Endothelial cell of umbilical vein (primary cell): ENCODE measurements around the gene ZNF497. TPM values are rescaled to one million over a fixed set of nuclear protein-coding genes. Genes with fewer than 3 reads are reported as not detected.

Source experiments
- BruUV-seq: library from RNA; stranded (reverse); fragments of 400-500 nt; replicated peaks from 2 replicates; lab custom pipeline; 2021; lab: Mats Ljungman, UMichigan
- CTCF ChIA-PET: fragments of 300-600, 350-600 bp; sonication (Branson Sonifier 250); formaldehyde crosslinking; loops from one replicate; lab custom pipeline; 2021; ENCODE audit warnings: antibody characterized with exemption, inconsistent platforms; lab: Charles Lee
- POLR2A ChIA-PET: fragments of 300-600, 350-600 bp; sonication (Branson Sonifier 250); formaldehyde crosslinking; loops from one replicate; lab custom pipeline; 2021; ENCODE audit warnings: antibody characterized with exemption, inconsistent platforms; lab: Charles Lee
- DNase-seq: peaks from one replicate; pipeline ENCODE4 v3.0.0-alpha.2; 2011; ENCODE audit warnings: low read depth, low spot score
- FAIRE-seq: peaks from 2 replicates; lab custom pipeline; 2011; peaks lifted over from hg19 to GRCh38; lab: Jason Lieb, UNC
- H2AFZ ChIP-seq: 2 replicates; pipeline ENCODE4 v1.6.0; 2012; ENCODE audit warnings: low read depth, low read length, control low read depth, inconsistent platforms
- H3K27ac ChIP-seq: 2 replicates; pipeline ENCODE4 v1.5.1; 2011; ENCODE audit warnings: low read depth, mild to moderate bottlenecking, control low read depth, low read length, moderate library complexity; ENCODE audit not compliant: insufficient read depth
- H3K27me3 ChIP-seq, 2 experiments: 2 replicates each; pipeline versions ENCODE4 v1.6.0 to v1.6.1; 2011; ENCODE audit warnings: low read length in 2 of 2, mixed read lengths in 1 of 2; ENCODE audit not compliant: control insufficient read depth in 2 of 2, insufficient read depth in 2 of 2
- H3K36me3 ChIP-seq, 2 experiments: 2 replicates in 1 of 2; 3 replicates in 1 of 2; pipeline ENCODE4 v1.5.1; 2011; ENCODE audit warnings: low read length in 2 of 2, mild to moderate bottlenecking in 1 of 2, moderate library complexity in 1 of 2; ENCODE audit not compliant: control insufficient read depth in 2 of 2, insufficient read depth in 2 of 2; ENCODE audit errors: extremely low read depth in 1 of 2
- H3K4me1 ChIP-seq: 3 replicates; pipeline ENCODE4 v1.5.1; 2011; ENCODE audit warnings: mild to moderate bottlenecking, low read length; ENCODE audit not compliant: control insufficient read depth, insufficient read depth; ENCODE audit errors: extremely low read depth
- H3K4me2 ChIP-seq: 2 replicates; pipeline ENCODE4 v1.6.1; 2011; ENCODE audit warnings: low read length, control low read depth, mixed read lengths; ENCODE audit not compliant: insufficient read depth
- H3K4me3 ChIP-seq, 3 experiments: fragments of 200-600 bp in 1 of 3; sonication (generic), shearing (Covaris generic) in 1 of 3; replicated peaks in 1 of 3; 2 replicates each; pipeline ENCODE4 v1.5.1; 2011 to 2016; ENCODE audit warnings: control low read depth in 3 of 3, low read length in 3 of 3, mild to moderate bottlenecking in 2 of 3, inconsistent platforms in 1 of 3, low read depth in 1 of 3, moderate library complexity in 1 of 3; ENCODE audit not compliant: insufficient read depth in 1 of 3
- H3K79me2 ChIP-seq: 2 replicates; pipeline ENCODE4 v1.6.0; 2012; ENCODE audit warnings: low read length, inconsistent platforms; ENCODE audit not compliant: control insufficient read depth, insufficient read depth
- H3K9ac ChIP-seq: replicated peaks from 2 replicates; pipeline ENCODE3; 2011; ENCODE audit warnings: low read length, control low read depth; ENCODE audit not compliant: insufficient read depth; ENCODE audit errors: extremely low read depth
- H3K9me1 ChIP-seq: replicated peaks from 3 replicates; pipeline ENCODE4 v1.6.0; 2011; ENCODE audit warnings: mild to moderate bottlenecking, low read length; ENCODE audit not compliant: control insufficient read depth, insufficient read depth; ENCODE audit errors: extremely low read depth
- H3K9me3 ChIP-seq: replicated peaks from 2 replicates; pipeline ENCODE4 v1.5.1; 2012; ENCODE audit warnings: low read length, inconsistent platforms; ENCODE audit not compliant: control insufficient read depth, insufficient read depth
- H4K20me1 ChIP-seq: replicated peaks from 2 replicates; pipeline ENCODE3; 2011; ENCODE audit warnings: mild to moderate bottlenecking, low read length; ENCODE audit not compliant: control insufficient read depth, insufficient read depth; ENCODE audit errors: extremely low read depth
- EZH2 ChIP-seq: IDR thresholded peaks from 2 replicates; pipeline ENCODE4 v1.6.1; 2012; ENCODE audit warnings: borderline replicate concordance, low read depth, mild to moderate bottlenecking, moderate library complexity, low read length, inconsistent platforms; ENCODE audit not compliant: severe bottlenecking
- FOS ChIP-seq: IDR thresholded peaks from 2 replicates; pipeline ENCODE4 v1.6.1; 2011; ENCODE audit warnings: mild to moderate bottlenecking, low read length, moderate library complexity, borderline replicate concordance; ENCODE audit not compliant: insufficient read depth
- GATA2 ChIP-seq: IDR thresholded peaks from 2 replicates; pipeline ENCODE4 v1.7.0; 2011; ENCODE audit warnings: low read depth, mild to moderate bottlenecking, moderate library complexity, mixed read lengths, low read length; ENCODE audit not compliant: insufficient read length, insufficient read depth
- JUN ChIP-seq: IDR thresholded peaks from 2 replicates; pipeline ENCODE4 v1.6.1; 2011; ENCODE audit warnings: borderline replicate concordance, low read depth; ENCODE audit not compliant: insufficient read length, insufficient read depth
- MYC ChIP-seq: IDR thresholded peaks from one replicate; pipeline ENCODE4 v1.6.1; 2011; ENCODE audit warnings: mild to moderate bottlenecking, low read depth, low read length
- POLR2A ChIP-seq: IDR thresholded peaks from 2 replicates; pipeline ENCODE4 v1.6.1; 2012; ENCODE audit warnings: low read depth, mild to moderate bottlenecking, control low read depth, low read length
- POLR2AphosphoS5 ChIP-seq: IDR thresholded peaks from 2 replicates; pipeline ENCODE4 v1.6.1; 2012; ENCODE audit warnings: low read depth, mild to moderate bottlenecking, control low read depth, low read length, moderate library complexity; ENCODE audit not compliant: insufficient read depth
- dilution Hi-C: fragments of 300-500 bp; cut with MboI; formaldehyde crosslinking; loops from one replicate; pipeline ENCODE4 v1.15.0; 2019; ENCODE audit warnings: low sequenced_read_pairs; ENCODE audit not compliant: extremely low pct_ligation_motif_present
- intact Hi-C: fragments of 100-400 bp; cut with micrococcal nuclease; formaldehyde crosslinking; loops from one replicate; pipeline ENCODE4 v1.10.0; 2022
- polyA plus RNA-seq, 4 experiments: library from polyadenylated mRNA; depleted of rRNA in 3 of 4; stranded (reverse) in 3 of 4; unstranded in 1 of 4; fragments of >200 nt; gene quantifications; 2 replicates each; pipeline versions ENCODE4 v1.2.1 to v1.2.3, GENCODE V29; 2011 to 2012; ENCODE audit warnings: missing spikeins in 1 of 4
- total RNA-seq: library from RNA; stranded (reverse); gene quantifications from 2 replicates; pipeline ENCODE4 v1.2.3, GENCODE V29; 2021
- TF ChIP-seq, protein P1 (sequence below): IDR thresholded peaks from 2 replicates; pipeline ENCODE4 v1.6.1; 2011; ENCODE audit not compliant: insufficient read depth, insufficient read length
- TF ChIP-seq, protein P2 (sequence below), 2 donors: IDR thresholded peaks; 1 replicate in 1 of 2; 2 replicates in 1 of 2; pipeline ENCODE4 v1.5.1; 2011; ENCODE audit warnings: low read length in 2 of 2, mild to moderate bottlenecking in 2 of 2, moderate library complexity in 2 of 2, control low read depth in 1 of 2, inconsistent platforms in 1 of 2, low read depth in 1 of 2; ENCODE audit not compliant: insufficient read depth in 1 of 2; ENCODE audit errors: extremely low read depth in 1 of 2

The ZNF497 gene
- total and polyA plus RNA-seq, 2 donors (not counting 3 experiments of a cell fraction or from before 2014, with no cell fraction given), result 0.40 to 1.3 TPM

DNA sequence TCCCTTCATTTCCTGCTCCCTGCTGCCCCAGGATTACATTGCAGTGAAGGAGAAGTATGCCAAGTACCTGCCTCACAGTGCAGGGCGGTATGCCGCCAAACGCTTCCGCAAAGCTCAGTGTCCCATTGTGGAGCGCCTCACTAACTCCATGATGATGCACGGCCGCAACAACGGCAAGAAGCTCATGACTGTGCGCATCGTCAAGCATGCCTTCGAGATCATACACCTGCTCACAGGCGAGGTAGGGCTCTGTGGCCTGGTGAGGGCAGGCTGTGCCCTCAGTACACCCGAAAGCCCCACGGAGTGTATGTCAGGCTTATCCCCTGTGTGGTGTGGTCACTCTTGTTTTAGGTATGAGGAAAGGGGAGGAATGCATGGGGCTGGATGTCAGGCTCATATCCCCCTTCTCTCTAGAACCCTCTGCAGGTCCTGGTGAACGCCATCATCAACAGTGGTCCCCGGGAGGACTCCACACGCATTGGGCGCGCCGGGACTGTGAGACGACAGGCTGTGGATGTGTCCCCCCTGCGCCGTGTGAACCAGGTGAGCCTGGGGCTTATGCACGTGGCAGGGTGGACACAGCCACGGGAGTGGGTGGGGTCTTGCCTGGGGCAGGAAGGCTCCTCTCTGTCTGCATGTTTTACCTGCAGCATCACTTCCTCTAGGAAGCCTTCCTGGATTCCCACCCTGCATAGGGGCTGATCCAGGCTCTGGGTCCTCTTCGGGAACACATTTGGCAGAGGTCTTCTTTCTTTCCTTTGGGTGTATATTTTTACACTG lies 30.6 kb upstream of the ZNF497 start:
- CTCF ChIA-PET, result no interaction called here
- dilution Hi-C loops, result no loop called here
- H3K36me3 ChIP-seq, result peaks cover 11 to 21% of the 10 kb centered on the region in 2 experiments

More for the DNA sequence above, 30.6 kb upstream of the ZNF497 start:
- Histone ChIP-seq H3K79me2 (peaks cover 26% of the 10 kb centered on the region), H2AFZ (no peak overlapping the region), H3K27me3 (no peaks in the 10 kb centered on the region), H3K27ac (no peak overlapping the region), H3K9me1 (no peaks in the 10 kb centered on the region), H3K9ac (no peak overlapping the region), H4K20me1 (peaks cover 2% of the 10 kb centered on the region), H3K4me2 (no peak overlapping the region), H3K4me1 (peaks cover 8% of the 10 kb centered on the region), H3K4me3 (no peak overlapping the region), H3K9me3 (no peaks in the 10 kb centered on the region)
- no TSS peak for BruUV-seq
- DNase-seq, result no peak
- POLR2A ChIA-PET, result no interaction called here
- TF ChIP-seq, protein P1, sequence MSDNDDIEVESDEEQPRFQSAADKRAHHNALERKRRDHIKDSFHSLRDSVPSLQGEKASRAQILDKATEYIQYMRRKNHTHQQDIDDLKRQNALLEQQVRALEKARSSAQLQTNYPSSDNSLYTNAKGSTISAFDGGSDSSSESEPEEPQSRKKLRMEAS, result no peak
- TF ChIP-seq POLR2A, result no peak
- TF ChIP-seq JUN, result no peak
- TF ChIP-seq EZH2, result no peak
- no peak for TF ChIP-seq MYC
- TF ChIP-seq, protein P2, sequence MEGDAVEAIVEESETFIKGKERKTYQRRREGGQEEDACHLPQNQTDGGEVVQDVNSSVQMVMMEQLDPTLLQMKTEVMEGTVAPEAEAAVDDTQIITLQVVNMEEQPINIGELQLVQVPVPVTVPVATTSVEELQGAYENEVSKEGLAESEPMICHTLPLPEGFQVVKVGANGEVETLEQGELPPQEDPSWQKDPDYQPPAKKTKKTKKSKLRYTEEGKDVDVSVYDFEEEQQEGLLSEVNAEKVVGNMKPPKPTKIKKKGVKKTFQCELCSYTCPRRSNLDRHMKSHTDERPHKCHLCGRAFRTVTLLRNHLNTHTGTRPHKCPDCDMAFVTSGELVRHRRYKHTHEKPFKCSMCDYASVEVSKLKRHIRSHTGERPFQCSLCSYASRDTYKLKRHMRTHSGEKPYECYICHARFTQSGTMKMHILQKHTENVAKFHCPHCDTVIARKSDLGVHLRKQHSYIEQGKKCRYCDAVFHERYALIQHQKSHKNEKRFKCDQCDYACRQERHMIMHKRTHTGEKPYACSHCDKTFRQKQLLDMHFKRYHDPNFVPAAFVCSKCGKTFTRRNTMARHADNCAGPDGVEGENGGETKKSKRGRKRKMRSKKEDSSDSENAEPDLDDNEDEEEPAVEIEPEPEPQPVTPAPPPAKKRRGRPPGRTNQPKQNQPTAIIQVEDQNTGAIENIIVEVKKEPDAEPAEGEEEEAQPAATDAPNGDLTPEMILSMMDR (IDR thresholded peaks at IDR 0.05; ENCODE audit: extremely low read depth in 1 of 2, insufficient read depth in 1 of 2, low read depth in 1 of 2, low read length in 2 of 2), result no peak
- TF ChIP-seq GATA2, result no peak
- TF ChIP-seq POLR2AphosphoS5, result no peak
- no peak for TF ChIP-seq FOS
- FAIRE-seq, result no peak
- intact Hi-C loops, result no loop called here
